K562 (cell line): ENCODE data around the gene SOX12. TPM values are rescaled to one million over a fixed set of nuclear protein-coding genes. Genes with fewer than 3 reads are reported as not detected.

Experiments used
- E4F1 ChIP-seq: fragments of 250-450 bp; sonication (Bioruptor Pico); IDR thresholded peaks from 2 replicates; pipeline ENCODE4 v1.5.0; 2021; ENCODE audit warnings: mild to moderate bottlenecking, borderline replicate concordance
- ERF ChIP-seq: fragments of 450-650 bp; formaldehyde crosslinking; IDR thresholded peaks from 2 replicates; pipeline ENCODE4 v1.4.0; 2020; ENCODE audit warnings: mild to moderate bottlenecking, mixed read lengths
- ESRRA ChIP-seq: fragments of 450-650 bp; IDR thresholded peaks from 2 replicates; pipeline ENCODE4 v1.6.1; 2014; ENCODE audit warnings: low read depth, mild to moderate bottlenecking, moderate library complexity, borderline replicate concordance
- FOXP1 ChIP-seq: sonication (generic); formaldehyde crosslinking; IDR thresholded peaks from 2 replicates; pipeline ENCODE4 v1.8.0; 2022; ENCODE audit warnings: mild to moderate bottlenecking, missing genetic modification reagents
- HIVEP1 ChIP-seq: fragments of 250-450 bp; sonication (Bioruptor Pico); IDR thresholded peaks from 2 replicates; pipeline ENCODE4 v1.4.0; 2020; ENCODE audit warnings: mild to moderate bottlenecking
- HLTF ChIP-seq: fragments of 450-650 bp; IDR thresholded peaks from 2 replicates; pipeline ENCODE4 v1.6.1; 2016
- HMG20B ChIP-seq: fragments of 250-450 bp; sonication (Bioruptor Pico); IDR thresholded peaks from 2 replicates; pipeline ENCODE4 v1.5.0; 2021; ENCODE audit warnings: mild to moderate bottlenecking
- MAFK ChIP-seq: IDR thresholded peaks from 2 replicates; pipeline ENCODE4 v1.6.1; 2011; ENCODE audit warnings: low read length, improper control_type of control experiment
- MNT ChIP-seq, 2 experiments: fragments of 450-650 bp; conservative IDR thresholded peaks; 2 replicates each; pipeline ENCODE4 v1.6.1; 2017; ENCODE audit warnings: mild to moderate bottlenecking in 2 of 2, moderate library complexity in 2 of 2
- MTA2 ChIP-seq: fragments of 450-650 bp; IDR thresholded peaks from 2 replicates; pipeline ENCODE4 v1.6.1; 2016; ENCODE audit warnings: low read depth
- MTA3 ChIP-seq: fragments of 450-650 bp; formaldehyde crosslinking; IDR thresholded peaks from 2 replicates; pipeline ENCODE4 v1.6.1; 2017; ENCODE audit warnings: mild to moderate bottlenecking, borderline replicate concordance
- POLR2A ChIP-seq: fragments of 450-650 bp; conservative IDR thresholded peaks from 2 replicates; pipeline ENCODE4 v1.6.1; 2016
- POLR3A ChIP-seq: IDR thresholded peaks from 2 replicates; pipeline ENCODE4 v1.6.1; 2011; ENCODE audit warnings: borderline replicate concordance, mild to moderate bottlenecking, moderate library complexity; ENCODE audit not compliant: insufficient read length, insufficient read depth; ENCODE audit errors: extremely low read depth
- RBBP5 ChIP-seq: fragments of 200-600 bp; sonication (generic); IDR thresholded peaks from 2 replicates; pipeline ENCODE4 v1.6.1; 2012; ENCODE audit warnings: borderline replicate concordance, mild to moderate bottlenecking, low read length, control low read depth, inconsistent platforms; ENCODE audit not compliant: insufficient read depth, poor library complexity, severe bottlenecking
- RNF219 ChIP-seq: fragments of 250-450 bp; sonication (Bioruptor Pico); IDR thresholded peaks from 2 replicates; pipeline ENCODE4 v1.5.0; 2022; ENCODE audit warnings: mild to moderate bottlenecking
- SMARCA4 ChIP-seq: fragments of 450-650 bp; IDR thresholded peaks from 2 replicates; pipeline ENCODE4 v1.6.1; 2016
- ZBTB9 ChIP-seq: fragments of 450-650 bp; formaldehyde crosslinking; IDR thresholded peaks from 2 replicates; pipeline ENCODE4 v1.4.0; 2020; ENCODE audit warnings: mild to moderate bottlenecking, moderate library complexity
- ZFP36 ChIP-seq: fragments of 150-350 bp; IDR thresholded peaks from 2 replicates; pipeline ENCODE4 v1.6.1; 2018; ENCODE audit warnings: low read length, low read depth; ENCODE audit not compliant: partially characterized antibody
- ZKSCAN1 ChIP-seq: fragments of 150-350 bp; IDR thresholded peaks from 2 replicates; pipeline ENCODE4 v1.6.1; 2016; ENCODE audit warnings: low read depth, low read length
- ZNF12 ChIP-seq: sonication (generic); formaldehyde crosslinking; IDR thresholded peaks from 2 replicates; pipeline ENCODE4 v1.4.0; 2020; ENCODE audit warnings: mild to moderate bottlenecking, missing genetic modification reagents
- ZNF41 ChIP-seq: fragments of 250-450 bp; sonication (Bioruptor Pico); conservative IDR thresholded peaks from 2 replicates; pipeline ENCODE4 v1.4.0; 2020; ENCODE audit warnings: mild to moderate bottlenecking
- ZNF589 ChIP-seq: fragments of 200-800 bp; sonication (Bioruptor generic); IDR thresholded peaks from 2 replicates; pipeline ENCODE4 v1.6.1; 2016; ENCODE audit warnings: low read depth, missing genetic modification characterization, missing compliant biosample characterization
- polyA plus RNA-seq, 8 experiments: library from polyadenylated mRNA; depleted of rRNA in 4 of 8; stranded (reverse) in 5 of 8; unstranded in 3 of 8; fragments of >200 nt; fragmentation: Nextera tagmentation in 2 of 8; fragmentation: Illumina TruSeq in 1 of 8; extraction: Ambion mirVana in 2 of 8; extraction: Trizol in 1 of 8; gene quantifications; 2 replicates each; pipeline versions ENCODE4 v1.2.1 to v1.2.3, GENCODE V29; 2011 to 2014; ENCODE audit warnings: inconsistent platforms in 1 of 8, missing spikeins in 1 of 8
- total RNA-seq, 7 experiments: library from RNA; depleted of rRNA in 6 of 7; stranded (reverse); fragments of >200 nt in 6 of 7; fragmentation: Illumina TruSeq in 2 of 7; extraction: Trizol in 2 of 7; gene quantifications; 2 replicates each; pipeline versions ENCODE4 v1.2.1 to v1.2.3, GENCODE V29; 2011 to 2021; ENCODE audit warnings: low replicate concordance in 1 of 7

Gene SOX12
- total and polyA plus RNA-seq, 9 of the 15 experiments (the other 6 are each of a cell fraction or from before 2014, with no cell fraction given), result 0.42 to 26.3 (median 2.6) TPM

- TF ChIP-seq RNF219 (CRISPR knock-in tag), result no peak
- TF ChIP-seq MTA3, result peak; percentile 93
- TF ChIP-seq MAFK, result peak; percentile 63
- TF ChIP-seq MNT (conservative IDR thresholded peaks at IDR 0.05), result peak in 1 of 2 experiments; percentile 70; a peak in 1 of 4 replicates
- no peak for TF ChIP-seq ZNF41 (CRISPR knock-in tag)
- no peak for TF ChIP-seq ZBTB9 (CRISPR knock-in tag)
- TF ChIP-seq POLR3A, result no peak
- no peak for TF ChIP-seq E4F1 (CRISPR knock-in tag)
- TF ChIP-seq HLTF, result 0 out of 2 replicates have a peak, but pooled peaks have one; percentile 50
- TF ChIP-seq ZNF589, result peak; percentile 83; the same call in 1 of the 2 replicates
- peak; percentile 53 for TF ChIP-seq MTA2
- peak; percentile 83 for TF ChIP-seq HIVEP1 (CRISPR knock-in tag)
- TF ChIP-seq RBBP5, result peak; percentile 38
- TF ChIP-seq ESRRA, result peak; percentile 95
- peak; percentile 81 for TF ChIP-seq SMARCA4
- no peak for TF ChIP-seq HMG20B
- no peak; the same call in 1 of the 2 replicates for TF ChIP-seq ERF (CRISPR knock-in tag)
- TF ChIP-seq ZFP36, result no peak
- no peak for TF ChIP-seq ZKSCAN1
- no peak for TF ChIP-seq ZNF12 (CRISPR knock-in tag)
- 0 out of 2 replicates have a peak, but pooled peaks have one; percentile 71 for TF ChIP-seq FOXP1 (CRISPR knock-in tag)
- peak; percentile 64 for TF ChIP-seq POLR2A
Observed at GRCh38 chr20:371755-372542, 46.6 kb downstream of the SOX12 start (continued).
